ENCODE data around the gene NANOG. TPM values are rescaled to one million over a fixed set of nuclear protein-coding genes. Genes with fewer than 3 reads are reported as not detected.
"Not testable (repeated sequence)": the region's sequence is repeated elsewhere in the genome, so short reads cannot be mapped to it uniquely, and the experiment has no call there.

The NANOG gene
- total and polyA plus RNA-seq, 2 experiments from 2014 or later: 0.06 TPM; not detected in 1

DNA sequence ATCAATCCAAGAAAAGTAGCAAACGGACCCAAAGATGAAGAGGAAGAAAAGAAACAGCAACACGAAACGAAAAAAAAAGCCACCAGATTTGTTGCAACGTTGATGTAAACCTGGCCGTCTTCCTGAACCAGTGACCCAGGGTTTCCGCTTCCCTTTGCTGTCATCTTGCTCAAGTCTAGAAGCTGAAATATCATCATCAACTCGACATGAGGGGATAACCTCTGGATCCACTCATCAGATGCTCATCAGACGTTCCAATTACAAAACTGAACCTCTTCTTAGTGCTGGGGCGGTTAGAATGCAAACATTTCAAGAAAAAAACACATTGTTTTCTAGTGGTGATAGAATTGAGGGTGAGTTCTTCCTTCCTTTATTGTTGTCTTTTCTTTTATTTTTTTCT is 54.4 kb downstream of the NANOG start:
- peaks cover 16% of the 10 kb centered on the region for H3K4me1 ChIP-seq (ENCODE audit: low read depth)
- not testable (repeated sequence) for H3K27me3 ChIP-seq; DNase-seq (ENCODE audit: low read depth in 1 of 2, low spot score in 1 of 2); H3K36me3 ChIP-seq; H3K9me3 ChIP-seq (ENCODE audit: low read depth); H3K27ac ChIP-seq; H3K4me3 ChIP-seq

DNA sequence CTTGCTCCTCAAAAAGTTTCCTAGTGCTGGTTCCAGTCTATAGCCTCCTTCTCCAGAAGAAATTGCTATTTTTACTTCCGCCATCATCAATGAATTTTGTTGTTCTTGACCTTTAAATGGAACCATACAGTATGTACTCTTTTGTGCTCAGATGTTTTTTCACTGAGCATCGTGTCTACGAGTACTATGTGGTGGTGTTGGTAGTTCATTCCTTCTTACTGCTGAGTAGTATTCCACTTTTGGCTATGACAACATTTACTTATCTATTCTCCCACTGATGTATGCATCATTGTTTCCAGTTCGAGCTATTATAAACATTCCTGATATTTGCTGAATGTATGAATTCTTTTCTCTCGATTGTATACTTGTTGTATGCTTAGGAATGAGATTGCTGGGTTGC is 54.9 kb downstream of the NANOG start:
- no peaks in the 10 kb centered on the region for H3K9me3 ChIP-seq (ENCODE audit: low read depth)
- no peaks in the 10 kb centered on the region for H3K27me3 ChIP-seq
- H3K27ac ChIP-seq: no peak overlapping the region
- H3K4me3 ChIP-seq: no peak overlapping the region
- H3K36me3 ChIP-seq: no peaks in the 10 kb centered on the region
- H3K4me1 ChIP-seq (ENCODE audit: low read depth): peaks cover 16% of the 10 kb centered on the region
- TF ChIP-seq, protein P1, sequence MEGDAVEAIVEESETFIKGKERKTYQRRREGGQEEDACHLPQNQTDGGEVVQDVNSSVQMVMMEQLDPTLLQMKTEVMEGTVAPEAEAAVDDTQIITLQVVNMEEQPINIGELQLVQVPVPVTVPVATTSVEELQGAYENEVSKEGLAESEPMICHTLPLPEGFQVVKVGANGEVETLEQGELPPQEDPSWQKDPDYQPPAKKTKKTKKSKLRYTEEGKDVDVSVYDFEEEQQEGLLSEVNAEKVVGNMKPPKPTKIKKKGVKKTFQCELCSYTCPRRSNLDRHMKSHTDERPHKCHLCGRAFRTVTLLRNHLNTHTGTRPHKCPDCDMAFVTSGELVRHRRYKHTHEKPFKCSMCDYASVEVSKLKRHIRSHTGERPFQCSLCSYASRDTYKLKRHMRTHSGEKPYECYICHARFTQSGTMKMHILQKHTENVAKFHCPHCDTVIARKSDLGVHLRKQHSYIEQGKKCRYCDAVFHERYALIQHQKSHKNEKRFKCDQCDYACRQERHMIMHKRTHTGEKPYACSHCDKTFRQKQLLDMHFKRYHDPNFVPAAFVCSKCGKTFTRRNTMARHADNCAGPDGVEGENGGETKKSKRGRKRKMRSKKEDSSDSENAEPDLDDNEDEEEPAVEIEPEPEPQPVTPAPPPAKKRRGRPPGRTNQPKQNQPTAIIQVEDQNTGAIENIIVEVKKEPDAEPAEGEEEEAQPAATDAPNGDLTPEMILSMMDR (IDR thresholded peaks at IDR 0.05; ENCODE audit: low read depth, low read length): no peak
- DNase-seq (ENCODE audit: low read depth in 1 of 2, low spot score in 1 of 2): no peak

DNA sequence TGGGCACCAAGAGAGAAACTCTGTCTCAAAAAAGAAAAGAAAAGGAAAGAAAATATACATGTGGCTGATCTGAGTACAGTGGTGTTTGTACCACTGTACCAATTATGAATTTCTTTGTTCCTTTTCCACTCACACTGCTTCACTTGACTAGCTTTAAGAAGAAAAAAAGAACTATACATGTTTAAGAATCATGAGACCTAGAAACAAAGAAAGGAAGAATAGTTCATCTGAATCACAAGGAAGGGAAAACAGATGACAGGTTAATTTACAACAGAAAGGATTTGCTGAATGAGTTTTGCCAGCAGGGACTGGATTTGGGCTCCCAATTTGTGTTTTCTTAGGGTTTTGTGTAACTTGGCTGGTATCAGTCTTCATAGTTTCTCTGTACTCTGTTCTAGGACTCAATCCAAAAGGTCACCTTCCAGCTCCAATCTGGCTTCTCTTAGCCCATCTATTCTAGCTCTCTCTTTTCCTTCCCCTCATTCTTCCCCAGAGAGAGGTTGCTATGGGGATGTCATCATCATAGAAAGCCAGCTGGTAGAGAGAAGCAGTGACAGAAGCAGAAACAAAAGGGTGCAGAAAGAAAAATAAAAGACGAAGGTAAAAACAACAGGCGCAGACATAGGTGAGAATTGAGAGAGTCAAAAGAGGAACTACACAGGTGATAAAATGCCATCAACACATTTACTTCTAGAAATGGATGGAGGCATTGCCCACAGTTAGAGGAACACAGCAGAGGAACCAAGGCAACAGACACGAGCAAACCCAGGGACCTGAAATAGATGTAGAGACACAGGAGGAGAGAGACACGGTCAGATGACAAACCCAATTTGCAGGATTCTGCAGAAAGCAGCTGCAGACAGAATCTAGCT is 58.3 kb downstream of the NANOG start:
- H3K36me3 ChIP-seq; H3K27ac ChIP-seq; H3K4me3 ChIP-seq; H3K27me3 ChIP-seq; H3K9me3 ChIP-seq (ENCODE audit: low read depth): not testable (repeated sequence)
- peaks cover 18% of the 10 kb centered on the region for H3K4me1 ChIP-seq (ENCODE audit: low read depth)
- peak in 1 of 2 donors; percentile 9 for DNase-seq (ENCODE audit: low read depth in 1 of 2, low spot score in 1 of 2)

DNA sequence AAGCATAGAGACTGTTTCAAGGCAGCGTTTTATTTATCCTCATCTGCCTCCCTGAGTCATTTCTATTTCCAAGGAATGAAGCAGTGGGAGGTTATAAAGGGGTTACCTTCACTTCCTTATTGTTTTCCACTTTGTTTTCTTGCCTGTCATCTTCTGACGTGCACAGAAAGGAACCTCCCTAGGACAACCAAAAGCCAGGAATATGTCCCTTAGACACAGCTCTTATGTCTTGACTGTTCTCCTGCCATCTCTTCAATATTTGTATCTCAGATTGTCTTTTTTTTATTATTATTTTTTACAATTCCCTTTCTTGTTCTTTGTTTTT is 58.9 kb downstream of the NANOG start:
- H3K36me3 ChIP-seq; H3K4me3 ChIP-seq; DNase-seq (ENCODE audit: low read depth in 1 of 2, low spot score in 1 of 2); H3K27me3 ChIP-seq; H3K27ac ChIP-seq; H3K9me3 ChIP-seq (ENCODE audit: low read depth): not testable (repeated sequence)
- peaks cover 15% of the 10 kb centered on the region for H3K4me1 ChIP-seq (ENCODE audit: low read depth)

Other genes with a start within 250 kb of the NANOG start
- not detected in 2 replicates for gene APOBEC1, start 123.5 kb upstream of the NANOG start, total RNA-seq
- gene APOBEC1, start 123.5 kb upstream of the NANOG start, polyA plus RNA-seq: not detected in 2 replicates
- not detected in 2 replicates for gene GDF3, start 93.6 kb upstream of the NANOG start, total RNA-seq
- 0.35 TPM in 1 of 2 replicates, not detected in the other for gene GDF3, start 93.6 kb upstream of the NANOG start, polyA plus RNA-seq
- gene DPPA3, start 78.0 kb upstream of the NANOG start, total RNA-seq: not detected in 2 replicates
- not detected in 2 replicates for gene DPPA3, start 78.0 kb upstream of the NANOG start, polyA plus RNA-seq
- not detected in 2 replicates for gene CLEC4C, start 42.0 kb upstream of the NANOG start, total RNA-seq
- gene CLEC4C, start 42.0 kb upstream of the NANOG start, polyA plus RNA-seq: not detected in 2 replicates
- not detected in 2 replicates for gene NANOGNB, start 24.2 kb upstream of the NANOG start, total RNA-seq
- gene NANOGNB, start 24.2 kb upstream of the NANOG start, polyA plus RNA-seq: not detected in 2 replicates
- 0.07 TPM in 1 of 2 replicates, not detected in the other for gene SLC2A14, start 83.5 kb downstream of the NANOG start, total RNA-seq
- 0.26 and 0.47 TPM in 2 replicates for gene SLC2A14, start 83.5 kb downstream of the NANOG start, polyA plus RNA-seq
- 251 and 267 TPM in 2 replicates for gene SLC2A3, start 146.8 kb downstream of the NANOG start, total RNA-seq
- 349 and 363 TPM in 2 replicates for gene SLC2A3, start 146.8 kb downstream of the NANOG start, polyA plus RNA-seq
- 22.9 and 26.6 TPM in 2 replicates for gene FOXJ2, start 243.3 kb downstream of the NANOG start, total RNA-seq
- 23.6 and 24.1 TPM in 2 replicates for gene FOXJ2, start 243.3 kb downstream of the NANOG start, polyA plus RNA-seq

Data from cardiac muscle cell (in vitro differentiated cells and primary cell).